HG03039 (cell line): ENCODE measurements around the gene OXER1.

Source experiments
- ATAC-seq: cut with Tn5 transposase; IDR thresholded peaks from one replicate; pipeline ENCODE4 v1.9.1; 2021; ENCODE audit warnings: mild to moderate bottlenecking, moderate library complexity; ENCODE audit not compliant: unreplicated experiment

Gene OXER1

GRCh38 chr2:42713920-42714319 lies 50.0 kb downstream of the OXER1 start:
- no peak for ATAC-seq

- no peak for ATAC-seq
Measured at GRCh38 chr2:42712934-42713333, 51.0 kb downstream of the OXER1 start.
